SU-DHL-6 (cell line): Measurements from ENCODE around the gene RCE1.

Source experiments
- H2AFZ ChIP-seq: fragments of 200-600 bp; sonication (generic); 2 replicates; pipeline ENCODE4 v1.6.1; 2014; ENCODE audit warnings: low read depth, mild to moderate bottlenecking, moderate library complexity, mixed read lengths, antibody characterized with exemption, low read length; ENCODE audit not compliant: severe bottlenecking
- H3F3A ChIP-seq: fragments of 200-600 bp; shearing (Covaris generic); 2 replicates; pipeline ENCODE4 v1.6.0; 2016; ENCODE audit warnings: antibody characterized with exemption, mild to moderate bottlenecking; ENCODE audit not compliant: insufficient read depth
- H3K27ac ChIP-seq: fragments of 200-600 bp; sonication (generic); 2 replicates; pipeline ENCODE4 v1.5.1; 2016; ENCODE audit warnings: low read depth, mild to moderate bottlenecking, low read length, moderate library complexity, mixed read lengths
- H3K27me3 ChIP-seq: fragments of 200-600 bp; sonication (generic), shearing (Covaris generic); 2 replicates; pipeline ENCODE4 v1.6.0; 2014; ENCODE audit warnings: mild to moderate bottlenecking, low read length
- H3K36me3 ChIP-seq: fragments of 200-600 bp; sonication (generic); 2 replicates; pipeline ENCODE4 v1.6.1; 2014; ENCODE audit warnings: mild to moderate bottlenecking, low read length, mixed read lengths
- H3K4me2 ChIP-seq: fragments of 300-600, 200-600 bp; shearing (Covaris generic), sonication (generic); 2 replicates; pipeline ENCODE4 v1.6.0; 2014; ENCODE audit warnings: low read length, low read depth, mild to moderate bottlenecking; ENCODE audit not compliant: poor library complexity, severe bottlenecking
- H3K4me3 ChIP-seq: fragments of 200-600 bp; sonication (generic); 2 replicates; pipeline ENCODE4 v1.5.1; 2014; ENCODE audit warnings: antibody characterized with exemption, low read length, mild to moderate bottlenecking, mixed read lengths; ENCODE audit not compliant: insufficient read depth, poor library complexity, severe bottlenecking
- H3K79me2 ChIP-seq: fragments of 200-600 bp; sonication (generic); 2 replicates; pipeline ENCODE4 v1.6.1; 2014; ENCODE audit warnings: mild to moderate bottlenecking, low read length, moderate library complexity; ENCODE audit not compliant: insufficient read depth
- H3K9ac ChIP-seq: fragments of 200-600 bp; sonication (generic); 2 replicates; pipeline ENCODE4 v1.7.0; 2014; ENCODE audit warnings: mild to moderate bottlenecking, low read length
- H3K9me2 ChIP-seq: fragments of 200-600 bp; sonication (generic); replicated peaks from 2 replicates; pipeline ENCODE4 v1.6.1; 2014; ENCODE audit warnings: low read length; ENCODE audit not compliant: insufficient read depth
- H3K9me3 ChIP-seq: fragments of 200-600 bp; sonication (generic); 2 replicates; pipeline ENCODE4 v1.6.1; 2014; ENCODE audit warnings: low read length, mixed read lengths; ENCODE audit not compliant: insufficient read depth
- H4K20me1 ChIP-seq: fragments of 200-600 bp; sonication (generic); 2 replicates; pipeline ENCODE4 v1.6.1; 2014; ENCODE audit warnings: low read depth, mild to moderate bottlenecking, antibody characterized with exemption, low read length, moderate library complexity, mixed read lengths
- CTCF ChIP-seq: fragments of 200-600 bp; sonication (generic); IDR thresholded peaks from one replicate; pipeline ENCODE4 v1.5.1; 2017; ENCODE audit warnings: antibody characterized with exemption, mild to moderate bottlenecking, low read length, moderate library complexity; ENCODE audit not compliant: insufficient read depth, poor library complexity, severe bottlenecking
- EZH2phosphoT487 ChIP-seq: fragments of 200-600 bp; sonication (generic), shearing (Covaris generic); conservative IDR thresholded peaks from 2 replicates; pipeline ENCODE4 v1.6.1; 2018; ENCODE audit warnings: mild to moderate bottlenecking, antibody characterized with exemption, low read length, moderate library complexity, mixed read lengths

Gene RCE1

GRCh38 chr11:66870616-66871520, 27.6 kb downstream of the RCE1 start:
- no peaks in the 10 kb centered on the region for H3K36me3 ChIP-seq
- no peak overlapping the region for H2AFZ ChIP-seq
- no peak overlapping the region for H3K4me2 ChIP-seq

DNA sequence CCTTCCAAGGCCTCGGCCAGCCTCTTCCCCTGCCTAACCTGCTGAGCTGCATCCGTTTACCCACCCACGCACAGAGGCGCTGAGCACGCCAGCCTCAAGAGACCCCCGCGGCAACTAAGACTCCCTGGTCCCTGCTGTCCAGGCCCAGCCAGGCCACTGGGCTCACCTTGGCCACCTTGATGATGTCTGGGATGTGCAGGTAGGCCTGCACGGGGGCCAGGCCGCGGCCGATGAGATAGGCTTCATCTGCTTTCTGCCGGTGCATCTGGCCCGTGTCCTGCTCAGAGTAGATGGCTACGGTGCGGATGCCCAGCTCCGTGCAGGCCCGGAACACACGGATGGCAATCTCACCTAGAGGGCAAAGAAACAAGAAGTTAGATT, 28.3 kb downstream of the RCE1 start:
- Histone ChIP-seq H3K79me2 (no peaks in the 10 kb centered on the region), H3K4me3 (no peak overlapping the region), H3K36me3 (no peaks in the 10 kb centered on the region), H3K27ac (no peak overlapping the region), H3K9me2 (no peaks in the 10 kb centered on the region), H3K4me2 (no peak overlapping the region), H3K9ac (no peak overlapping the region), H4K20me1 (no peaks in the 10 kb centered on the region), H3F3A (peaks cover 6% of the 10 kb centered on the region), H3K27me3 (no peaks in the 10 kb centered on the region), H2AFZ (no peak overlapping the region), H3K9me3 (no peaks in the 10 kb centered on the region)
- TF ChIP-seq CTCF (no peak), EZH2phosphoT487 (no peak)

More at GRCh38 chr11:66870616-66871520, 27.6 kb downstream of the RCE1 start:
- H3K9ac ChIP-seq: no peak overlapping the region
- TF ChIP-seq CTCF (no peak), EZH2phosphoT487 (no peak)
- no peaks in the 10 kb centered on the region for H3K27me3 ChIP-seq
- no peaks in the 10 kb centered on the region for H3K9me3 ChIP-seq
- H3K9me2 ChIP-seq: no peaks in the 10 kb centered on the region
- H3K79me2 ChIP-seq: no peaks in the 10 kb centered on the region
- H3K27ac ChIP-seq: no peak overlapping the region
- no peaks in the 10 kb centered on the region for H4K20me1 ChIP-seq
- H3F3A ChIP-seq: peaks cover 6% of the 10 kb centered on the region
- no peak overlapping the region for H3K4me3 ChIP-seq

- TF ChIP-seq EZH2phosphoT487 (no peak), CTCF (no peak)
- Histone ChIP-seq H2AFZ (no peak overlapping the region), H3K9me3 (no peaks in the 10 kb centered on the region), H3K4me3 (no peak overlapping the region), H3K9ac (no peak overlapping the region), H4K20me1 (no peaks in the 10 kb centered on the region), H3K9me2 (no peaks in the 10 kb centered on the region), H3K27ac (no peak overlapping the region), H3F3A (no peaks in the 10 kb centered on the region), H3K79me2 (no peaks in the 10 kb centered on the region), H3K27me3 (no peaks in the 10 kb centered on the region), H3K4me2 (no peak overlapping the region), H3K36me3 (no peaks in the 10 kb centered on the region)
These were observed 31.0 kb downstream of the RCE1 start for GRCh38 chr11:66874232-66874631.
